ENCODE data around the gene COL5A2.

DNA sequence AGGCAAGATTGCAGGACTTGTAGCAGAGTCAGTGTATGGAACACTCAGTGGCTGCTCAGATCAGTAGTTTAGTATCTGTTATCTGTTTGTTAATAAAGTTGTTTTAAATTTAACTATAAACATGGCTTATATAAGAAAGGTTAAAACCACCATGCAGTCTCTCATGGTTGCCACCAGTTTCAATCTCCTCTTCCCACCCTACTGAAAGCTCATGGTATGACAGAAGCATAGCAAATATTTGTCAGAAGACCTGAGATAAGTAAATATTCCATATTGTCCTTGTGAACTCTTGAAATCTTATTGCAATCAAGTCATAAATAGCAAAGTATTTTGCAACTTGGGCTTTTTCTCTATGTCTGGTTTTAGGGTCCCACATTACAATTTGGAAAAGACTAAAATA lies 2.1 kb upstream of the COL5A2 start:
- TF ChIP-seq, protein P1, sequence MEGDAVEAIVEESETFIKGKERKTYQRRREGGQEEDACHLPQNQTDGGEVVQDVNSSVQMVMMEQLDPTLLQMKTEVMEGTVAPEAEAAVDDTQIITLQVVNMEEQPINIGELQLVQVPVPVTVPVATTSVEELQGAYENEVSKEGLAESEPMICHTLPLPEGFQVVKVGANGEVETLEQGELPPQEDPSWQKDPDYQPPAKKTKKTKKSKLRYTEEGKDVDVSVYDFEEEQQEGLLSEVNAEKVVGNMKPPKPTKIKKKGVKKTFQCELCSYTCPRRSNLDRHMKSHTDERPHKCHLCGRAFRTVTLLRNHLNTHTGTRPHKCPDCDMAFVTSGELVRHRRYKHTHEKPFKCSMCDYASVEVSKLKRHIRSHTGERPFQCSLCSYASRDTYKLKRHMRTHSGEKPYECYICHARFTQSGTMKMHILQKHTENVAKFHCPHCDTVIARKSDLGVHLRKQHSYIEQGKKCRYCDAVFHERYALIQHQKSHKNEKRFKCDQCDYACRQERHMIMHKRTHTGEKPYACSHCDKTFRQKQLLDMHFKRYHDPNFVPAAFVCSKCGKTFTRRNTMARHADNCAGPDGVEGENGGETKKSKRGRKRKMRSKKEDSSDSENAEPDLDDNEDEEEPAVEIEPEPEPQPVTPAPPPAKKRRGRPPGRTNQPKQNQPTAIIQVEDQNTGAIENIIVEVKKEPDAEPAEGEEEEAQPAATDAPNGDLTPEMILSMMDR (IDR thresholded peaks at IDR 0.05; ENCODE audit: insufficient read depth, low read length, poor library complexity, severe bottlenecking): no peak
- no peak for TF ChIP-seq EZH2phosphoT487 (conservative IDR thresholded peaks at IDR 0.05; ENCODE audit: low read length)
